ENCODE data around the gene PXN. TPM values are rescaled to one million over a fixed set of nuclear protein-coding genes. Genes with fewer than 3 reads are reported as not detected.
A peak's percentile ranks its signal among the peaks of the same experiment; 100 is the strongest.

Gene PXN
- total and polyA plus RNA-seq, 10 of the 15 experiments (the other 5 are each of a cell fraction or from before 2014, with no cell fraction given): 1.0 to 32.0 (median 11.5) TPM

DNA sequence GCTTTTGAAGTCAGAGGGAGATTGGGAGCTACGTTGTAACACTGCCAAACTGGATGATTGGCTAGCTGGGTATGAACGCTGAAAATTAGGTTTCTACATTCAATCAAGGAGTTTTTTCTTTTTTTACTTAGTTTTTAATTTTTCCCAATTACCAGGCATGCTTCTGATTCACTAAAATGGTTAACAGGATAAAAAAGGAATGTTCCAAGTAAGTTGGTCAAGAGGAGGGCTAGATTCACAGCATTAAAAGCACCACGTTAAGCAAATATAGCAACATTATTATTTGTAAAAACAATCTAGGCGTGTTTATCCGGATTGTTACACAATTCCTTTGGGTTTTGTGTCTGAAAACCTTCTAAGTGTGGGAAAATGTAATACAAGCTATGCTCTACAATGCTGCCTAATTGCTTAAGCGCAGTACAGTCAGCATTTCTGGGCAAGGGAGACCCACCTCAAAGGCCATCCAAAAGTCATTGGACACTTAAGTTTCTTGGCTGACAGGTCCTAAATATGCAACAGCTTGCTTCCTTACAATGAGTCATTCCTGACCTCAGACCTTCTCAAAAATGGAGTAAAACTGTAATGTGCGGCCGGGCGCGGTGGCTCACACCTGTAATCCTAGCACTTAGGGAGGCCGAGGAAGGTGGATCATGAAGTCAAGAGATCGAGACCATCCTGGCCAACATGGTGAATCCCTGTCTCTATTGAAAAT is 65.8 kb downstream of the PXN start:
- Histone ChIP-seq H3K4me1 (ENCODE audit: control insufficient read depth, insufficient read depth, low read length) (peaks cover 22% of the 10 kb centered on the region), H3K36me3 (ENCODE audit: control insufficient read depth in 2 of 2, insufficient read depth in 2 of 2, low read length in 1 of 2) (peaks cover 10 to 24% of the 10 kb centered on the region in 2 experiments), H2AFZ (ENCODE audit: control insufficient read depth, low read depth, low read length) (no peak overlapping the region), H3K79me2 (ENCODE audit: control insufficient read depth, insufficient read depth, low read length) (peaks cover 58% of the 10 kb centered on the region), H3K9ac (ENCODE audit: control insufficient read depth, insufficient read depth, low read length) (peak overlapping the region; percentile 98), H3K4me3 (peak overlapping the region; percentile 92), H3K9me3 (replicated peaks; ENCODE audit: control insufficient read depth, insufficient read depth, low read length) (no peaks in the 10 kb centered on the region), H3K27ac (ENCODE audit: control insufficient read depth, insufficient read depth) (peak overlapping the region; percentile 87), H4K20me1 (ENCODE audit: control insufficient read depth, insufficient read depth) (peaks cover 9% of the 10 kb centered on the region; the same call in 1 of the 2 replicates), H3K27me3 (replicated peaks in 1 of 2; ENCODE audit: control insufficient read depth in 2 of 2, insufficient read depth in 2 of 2, low read length in 1 of 2) (no peaks in the 10 kb centered on the region), H3K4me2 (ENCODE audit: control insufficient read depth, insufficient read depth) (peak overlapping the region; percentile 99)
- TF ChIP-seq CREM (IDR thresholded peaks at IDR 0.05; ENCODE audit: low read depth) (0 out of 2 replicates have a peak, but pooled peaks have one; percentile 32), FOXM1 (IDR thresholded peaks at IDR 0.05; ENCODE audit: low read depth, low read length) (0 out of 2 replicates have a peak, but pooled peaks have one; percentile 30), CHD2 (IDR thresholded peaks at IDR 0.05; ENCODE audit: borderline replicate concordance, low read depth, low read length) (no peak), LARP7 (IDR thresholded peaks at IDR 0.05) (peak; percentile 31; the same call in 1 of the 2 replicates), MTA3 (IDR thresholded peaks at IDR 0.05; ENCODE audit: borderline replicate concordance, low read length) (peak; percentile 43; the same call in 1 of the 2 replicates), POLR2A (IDR thresholded peaks at IDR 0.05; ENCODE audit: low read depth, low read length) (0 out of 2 replicates have a peak, but pooled peaks have one; percentile 17), CBX3 (IDR thresholded peaks at IDR 0.05; ENCODE audit: borderline replicate concordance, low read depth) (no peak), RUNX3 (IDR thresholded peaks at IDR 0.05; ENCODE audit: low read length) (peak; percentile 32), SIN3A (IDR thresholded peaks at IDR 0.05; ENCODE audit: low read depth, low read length) (no peak), NFIC (IDR thresholded peaks at IDR 0.05; ENCODE audit: low read depth, low read length) (0 out of 2 replicates have a peak, but pooled peaks have one; percentile 14), CBFB (IDR thresholded peaks at IDR 0.05; ENCODE audit: low read depth) (0 out of 2 replicates have a peak, but pooled peaks have one; percentile 22), POLR2AphosphoS5 (IDR thresholded peaks at IDR 0.05; ENCODE audit: low read length) (peak; percentile 19)
- TF ChIP-seq, protein P1, sequence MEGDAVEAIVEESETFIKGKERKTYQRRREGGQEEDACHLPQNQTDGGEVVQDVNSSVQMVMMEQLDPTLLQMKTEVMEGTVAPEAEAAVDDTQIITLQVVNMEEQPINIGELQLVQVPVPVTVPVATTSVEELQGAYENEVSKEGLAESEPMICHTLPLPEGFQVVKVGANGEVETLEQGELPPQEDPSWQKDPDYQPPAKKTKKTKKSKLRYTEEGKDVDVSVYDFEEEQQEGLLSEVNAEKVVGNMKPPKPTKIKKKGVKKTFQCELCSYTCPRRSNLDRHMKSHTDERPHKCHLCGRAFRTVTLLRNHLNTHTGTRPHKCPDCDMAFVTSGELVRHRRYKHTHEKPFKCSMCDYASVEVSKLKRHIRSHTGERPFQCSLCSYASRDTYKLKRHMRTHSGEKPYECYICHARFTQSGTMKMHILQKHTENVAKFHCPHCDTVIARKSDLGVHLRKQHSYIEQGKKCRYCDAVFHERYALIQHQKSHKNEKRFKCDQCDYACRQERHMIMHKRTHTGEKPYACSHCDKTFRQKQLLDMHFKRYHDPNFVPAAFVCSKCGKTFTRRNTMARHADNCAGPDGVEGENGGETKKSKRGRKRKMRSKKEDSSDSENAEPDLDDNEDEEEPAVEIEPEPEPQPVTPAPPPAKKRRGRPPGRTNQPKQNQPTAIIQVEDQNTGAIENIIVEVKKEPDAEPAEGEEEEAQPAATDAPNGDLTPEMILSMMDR (IDR thresholded peaks at IDR 0.05 in 2 of 3, conservative IDR thresholded peaks at IDR 0.05 in 1 of 3; ENCODE audit: control insufficient read depth in 2 of 3, extremely low read depth in 1 of 3, insufficient read depth in 1 of 3, low read depth in 3 of 3, low read length in 3 of 3): no peak
- CTCF ChIA-PET: interaction anchor here (0.9 to 5.6 kb wide), 10 partner anchors 10 to 112 kb away, joined by 3 to 61 read pairs (median 20); partner anchors contain the start of genes PXN, RAB35 and RNU4-2
- RAD21 ChIA-PET (ENCODE audit: unreplicated experiment): interaction anchor here (1.2 to 2.6 kb wide), 3 partner anchors 27 to 113 kb away, joined by 4 to 23 read pairs (median 4); no protein-coding TSS in a partner anchor
- POLR2A ChIA-PET: interaction anchor here (0.6 to 3.9 kb wide), 4 partner anchors 25 to 91 kb away, joined by 3 to 76 read pairs (median 3); partner anchors contain the start of genes RAB35 and RNU4-2
- WGBS (ENCODE audit: insufficient coverage, insufficient replicate concordance, low lambda C conversion rate, missing lambda C conversion rate): under 1% methylated on average over 12 of the region's 12 CpGs
- BruUV-seq (replicated peaks): no TSS peak
- FAIRE-seq (no peak), DNase-seq (ENCODE audit: low read depth, low spot score) (no peak), ATAC-seq (no peak)
- intact Hi-C loops (cut with micrococcal nuclease; ENCODE audit: unreplicated experiment): loop anchor here (10.0 kb wide), 1 partner anchor 215 kb away; the partner anchor contains the start of gene BICDL1
- in situ Hi-C loops (cut with MboI): no loop called here
- SMC1A ChIA-PET (ENCODE audit: uncharacterized antibody, unreplicated experiment): interaction anchor here (1.0 to 4.2 kb wide), 6 partner anchors 9 to 89 kb away, joined by 3 to 37 read pairs (median 5); partner anchors contain the start of gene RAB35
